Subcutaneous adipose tissue (tissue), 4 donors: ENCODE results near the gene RPS6KL1. TPM values are rescaled to one million over a fixed set of nuclear protein-coding genes. Genes with fewer than 3 reads are reported as not detected.

Source experiments
- total RNA-seq, 4 donors: library from RNA; depleted of rRNA; stranded (reverse); fragments of >200 nt; gene quantifications; one replicate each; pipeline ENCODE4 v1.1.0, GENCODE V29; 2016
- TF ChIP-seq, protein P1 (sequence below): fragments of 450-650 bp; IDR thresholded peaks from one replicate; pipeline ENCODE4 v1.5.1; 2016; ENCODE audit warnings: low read depth, mild to moderate bottlenecking, control low read depth, antibody characterized with exemption, moderate library complexity

Gene RPS6KL1
- total RNA-seq, 4 donors from 2014 or later: 1.1 to 13.6 (median 3.7) TPM

DNA sequence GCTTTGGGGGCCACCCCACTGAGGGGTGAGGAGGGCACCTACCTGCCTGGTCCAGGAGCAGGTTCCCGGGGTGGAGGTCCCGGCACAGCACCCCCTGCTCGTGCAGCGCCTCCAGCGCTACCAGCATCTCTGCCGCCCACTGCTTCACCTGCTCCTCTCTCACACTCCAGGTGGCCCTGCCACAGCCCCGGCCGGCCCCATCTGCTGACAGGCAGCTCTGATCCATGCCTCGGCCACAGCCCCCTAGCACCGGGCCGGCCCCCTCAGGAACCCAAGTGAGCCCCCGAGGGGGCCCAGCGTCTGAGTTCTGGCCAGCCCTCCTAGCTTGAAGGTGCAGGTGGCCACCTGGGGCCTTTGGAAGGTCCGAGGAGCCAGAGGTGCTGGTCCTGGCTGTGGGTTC is 13.6 kb downstream of the RPS6KL1 start:
- TF ChIP-seq, protein P1, sequence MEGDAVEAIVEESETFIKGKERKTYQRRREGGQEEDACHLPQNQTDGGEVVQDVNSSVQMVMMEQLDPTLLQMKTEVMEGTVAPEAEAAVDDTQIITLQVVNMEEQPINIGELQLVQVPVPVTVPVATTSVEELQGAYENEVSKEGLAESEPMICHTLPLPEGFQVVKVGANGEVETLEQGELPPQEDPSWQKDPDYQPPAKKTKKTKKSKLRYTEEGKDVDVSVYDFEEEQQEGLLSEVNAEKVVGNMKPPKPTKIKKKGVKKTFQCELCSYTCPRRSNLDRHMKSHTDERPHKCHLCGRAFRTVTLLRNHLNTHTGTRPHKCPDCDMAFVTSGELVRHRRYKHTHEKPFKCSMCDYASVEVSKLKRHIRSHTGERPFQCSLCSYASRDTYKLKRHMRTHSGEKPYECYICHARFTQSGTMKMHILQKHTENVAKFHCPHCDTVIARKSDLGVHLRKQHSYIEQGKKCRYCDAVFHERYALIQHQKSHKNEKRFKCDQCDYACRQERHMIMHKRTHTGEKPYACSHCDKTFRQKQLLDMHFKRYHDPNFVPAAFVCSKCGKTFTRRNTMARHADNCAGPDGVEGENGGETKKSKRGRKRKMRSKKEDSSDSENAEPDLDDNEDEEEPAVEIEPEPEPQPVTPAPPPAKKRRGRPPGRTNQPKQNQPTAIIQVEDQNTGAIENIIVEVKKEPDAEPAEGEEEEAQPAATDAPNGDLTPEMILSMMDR: no peak

DNA sequence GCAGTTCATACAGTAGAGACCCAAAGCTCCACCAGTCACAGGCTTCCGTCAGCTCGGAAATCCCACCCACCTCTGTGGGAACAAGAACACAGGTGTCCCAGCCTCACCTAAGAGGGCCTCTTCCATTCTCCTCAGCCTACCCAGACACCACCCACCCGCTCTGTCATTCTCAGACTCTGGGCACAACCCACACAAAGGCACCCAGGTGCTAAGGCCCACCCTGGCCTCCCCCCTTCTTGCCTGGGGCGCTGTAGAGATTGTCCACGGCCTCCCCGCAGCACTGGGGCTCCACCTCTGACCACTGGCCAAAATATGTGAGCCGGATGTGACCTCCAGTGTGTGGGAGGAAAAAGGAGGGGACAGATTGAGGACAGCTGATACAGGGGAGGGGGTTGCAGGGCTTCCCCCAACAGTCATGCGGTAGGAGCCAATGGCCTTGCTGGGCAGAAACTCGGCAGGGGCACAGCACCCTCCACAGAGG is 14.2 kb downstream of the RPS6KL1 start:
- TF ChIP-seq, protein P1: no peak

DNA sequence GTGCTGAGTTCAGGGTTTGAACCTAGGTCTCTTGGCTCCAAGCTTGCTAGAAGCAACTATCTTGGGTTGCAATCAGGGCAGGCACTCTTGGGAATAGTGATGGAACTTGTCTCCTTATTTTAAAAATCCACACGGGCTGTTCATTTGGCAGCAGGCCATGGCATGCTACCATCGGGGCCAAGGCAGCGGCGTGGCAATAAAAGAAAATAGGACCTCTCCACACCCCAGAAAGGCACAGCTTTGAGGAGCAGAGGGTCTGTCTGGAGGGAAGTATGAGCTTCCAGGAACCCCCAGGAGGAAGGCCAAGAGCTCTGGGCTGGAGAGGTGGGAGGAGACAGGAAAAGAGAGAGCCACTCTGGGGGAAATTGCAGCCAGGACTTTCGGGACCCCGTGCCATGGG is 15.3 kb downstream of the RPS6KL1 start:
- TF ChIP-seq, protein P1: no peak

DNA sequence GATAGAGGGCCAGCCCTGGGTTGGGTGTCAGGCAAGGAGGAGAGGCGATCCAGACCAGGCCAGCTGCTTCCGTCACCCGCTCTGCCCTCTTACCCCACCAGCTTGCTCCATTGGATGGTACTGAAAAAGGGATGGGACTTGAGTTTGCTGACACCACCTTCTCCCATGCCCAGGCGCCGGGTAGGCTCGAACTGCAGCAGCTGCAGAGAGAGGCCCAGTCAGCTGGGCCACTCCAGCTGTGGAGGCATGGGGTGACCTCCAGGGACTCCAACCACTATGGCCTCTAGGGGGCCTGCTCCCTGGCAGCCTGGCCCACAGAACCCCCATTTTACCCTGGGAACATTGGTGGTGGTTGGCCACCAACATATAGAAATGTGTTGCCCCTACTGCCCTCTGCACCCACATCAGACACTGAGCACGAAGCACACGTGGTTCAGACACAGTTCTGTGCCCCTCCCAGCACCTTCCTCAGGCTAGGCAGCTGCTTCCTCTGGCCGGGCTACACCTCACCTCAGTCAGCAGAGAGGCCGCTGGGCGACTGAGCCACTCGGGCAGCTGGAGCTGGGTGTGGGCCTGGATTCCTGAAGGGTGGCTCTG is 16.0 kb downstream of the RPS6KL1 start:
- TF ChIP-seq, protein P1: no peak

DNA sequence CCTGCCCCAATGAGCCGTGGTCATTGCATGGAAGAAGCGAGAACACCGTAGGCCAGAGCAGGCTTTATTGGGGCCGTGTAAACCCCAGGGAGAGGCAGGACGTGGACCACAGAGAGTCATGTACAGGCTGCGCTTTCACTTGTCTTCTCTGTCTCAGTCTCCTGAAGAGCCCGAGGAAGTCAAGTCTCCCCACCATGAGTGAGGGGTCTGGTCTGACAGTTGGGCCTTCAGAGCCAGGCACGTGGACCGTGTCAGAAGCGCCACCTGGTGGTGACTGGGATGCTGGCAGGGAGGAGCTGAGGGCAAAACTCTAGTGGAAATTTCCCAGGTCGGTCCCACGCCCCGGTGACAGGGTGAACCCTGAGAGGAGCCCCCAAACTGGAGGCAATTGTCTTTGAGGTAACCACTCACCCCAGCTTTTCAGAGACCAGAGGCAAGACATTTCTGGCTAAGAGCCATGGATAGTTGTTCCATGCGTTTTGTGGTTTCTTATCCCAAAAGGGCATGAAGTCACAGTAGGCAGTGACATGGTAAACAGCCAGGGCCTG is 17.4 kb downstream of the RPS6KL1 start:
- TF ChIP-seq, protein P1: no peak

DNA sequence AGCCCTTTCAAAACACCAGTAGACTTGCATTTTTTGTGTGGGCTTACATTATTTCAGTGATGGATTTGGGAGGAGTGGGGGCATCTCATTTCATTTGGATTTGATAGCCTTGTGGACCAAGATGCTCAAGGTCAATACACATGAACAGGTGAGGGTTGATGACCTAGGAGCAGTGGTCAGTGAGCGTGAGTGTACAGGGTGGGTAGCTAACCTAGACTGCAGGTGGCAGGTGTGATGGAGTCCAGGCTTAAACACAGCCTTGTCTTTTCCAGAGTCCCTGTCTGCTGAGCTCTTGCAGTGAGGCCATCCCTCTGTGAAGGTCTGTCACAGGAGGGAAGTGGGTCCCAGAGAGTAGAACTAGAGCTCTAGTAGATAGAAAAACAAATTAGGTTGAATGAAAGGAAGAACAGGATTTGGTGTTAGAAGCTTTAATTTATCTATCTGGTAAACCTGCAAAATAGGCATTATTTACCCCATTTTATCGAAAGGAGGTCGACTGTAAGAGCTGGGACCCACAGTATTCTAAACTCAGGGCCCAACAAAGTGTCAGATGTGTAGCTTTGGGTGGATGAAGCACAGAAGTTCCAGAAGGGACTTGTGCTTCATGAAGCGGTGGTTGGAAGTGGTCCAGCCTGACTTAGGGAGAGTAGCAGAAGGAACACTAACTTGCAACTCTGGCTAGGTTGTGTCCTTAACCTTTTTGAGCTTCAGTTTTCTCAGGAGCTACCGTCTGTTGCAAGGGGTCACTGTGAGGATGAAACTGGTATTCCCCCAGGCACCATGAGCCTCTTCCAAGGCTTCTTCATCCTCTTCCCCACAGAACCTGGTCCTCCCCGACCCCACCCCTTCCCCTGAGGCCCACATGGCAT is 18.2 kb downstream of the RPS6KL1 start:
- TF ChIP-seq, protein P1: no peak

DNA sequence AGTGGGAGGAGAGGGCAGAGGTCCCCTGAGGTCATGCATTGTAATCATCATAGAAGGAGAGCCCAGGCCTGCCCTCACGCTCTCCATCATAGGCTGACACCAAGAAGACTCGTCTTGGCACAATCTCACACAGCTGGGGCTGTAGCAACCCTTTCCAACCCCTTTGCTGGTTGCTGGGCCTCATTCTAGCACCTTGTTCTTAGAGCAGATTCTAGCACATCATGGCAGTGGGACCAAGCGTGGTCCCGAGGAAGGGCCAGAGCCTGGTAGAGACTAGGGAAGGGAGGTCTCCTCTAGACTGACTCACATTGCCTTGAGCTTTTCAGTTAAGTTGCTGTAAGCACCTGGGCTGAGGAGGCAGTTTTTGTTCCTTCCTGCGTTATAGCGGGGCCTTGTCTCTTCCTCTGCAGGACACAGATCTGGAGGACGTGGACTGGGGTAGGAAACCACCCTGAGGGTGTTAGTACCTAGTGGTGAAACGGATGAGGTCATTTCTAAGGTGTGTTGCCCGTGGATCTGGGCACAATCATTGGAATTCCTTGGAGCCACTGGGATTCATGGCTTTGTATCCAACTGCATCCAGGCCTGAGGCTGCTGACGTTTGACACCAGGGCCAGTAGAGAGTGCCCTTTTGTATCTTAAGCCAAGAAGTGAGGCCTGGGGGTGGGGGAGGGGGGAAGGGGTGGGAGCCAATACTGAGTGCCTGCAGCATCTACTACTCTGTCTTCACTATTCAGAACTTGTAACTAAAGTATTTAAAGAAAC is 19.9 kb downstream of the RPS6KL1 start:
- TF ChIP-seq, protein P1: no peak
